Thyroid gland (tissue), 4 donors: ENCODE results near the gene BCAS3. TPM values are rescaled to one million over a fixed set of nuclear protein-coding genes. Genes with fewer than 3 reads are reported as not detected.

ENCODE experiments used
- DNase-seq, 2 donors: peaks; one replicate each; pipeline ENCODE4 v3.0.0-alpha.2; 2019
- H3K27ac ChIP-seq, 3 donors: fragments of 200-600 bp; sonication (generic); 1 replicate in 2 of 3; 2 replicates in 1 of 3; pipeline ENCODE4 v1.5.1; 2016 to 2019; ENCODE audit warnings: mild to moderate bottlenecking in 1 of 3, moderate library complexity in 1 of 3
- H3K27me3 ChIP-seq: fragments of 200-600 bp; sonication (generic); one replicate; pipeline ENCODE4 v1.5.1; 2019
- H3K36me3 ChIP-seq, 2 donors: fragments of 200-600 bp; sonication (generic); one replicate each; pipeline ENCODE4 v1.5.1; 2016 to 2019
- H3K4me1 ChIP-seq, 2 donors: fragments of 200-600 bp; sonication (generic); one replicate each; pipeline ENCODE4 v1.5.1; 2017 to 2019
- H3K4me3 ChIP-seq, 3 donors: fragments of 200-600 bp; sonication (generic); replicated peaks in 1 of 3; 1 replicate in 2 of 3; 2 replicates in 1 of 3; pipeline ENCODE4 v1.5.1; 2016; ENCODE audit warnings: mild to moderate bottlenecking in 1 of 3
- H3K9me3 ChIP-seq: fragments of 200-600 bp; sonication (generic); one replicate; pipeline ENCODE4 v1.5.1; 2017
- CTCF ChIP-seq, 6 experiments: fragments of 200-600 bp in 3 of 6; fragments of 450-650 bp in 3 of 6; sonication (generic) in 3 of 6; IDR thresholded peaks; one replicate each; pipeline ENCODE4 v1.5.1; 2016 to 2019; ENCODE audit warnings: antibody characterized with exemption in 6 of 6, mild to moderate bottlenecking in 2 of 6, inconsistent platforms in 1 of 6, moderate library complexity in 1 of 6
- POLR2A ChIP-seq, 2 donors: fragments of 450-650 bp; IDR thresholded peaks; one replicate each; pipeline ENCODE4 v1.6.1; 2017; ENCODE audit warnings: antibody characterized with exemption in 2 of 2, mild to moderate bottlenecking in 2 of 2, moderate library complexity in 1 of 2
- WGBS, 2 donors: methylation state at CpG; one replicate each; pipeline ENCODE4 v1.1.5; 2017; 5-methylcytosine and 5-hydroxymethylcytosine counted together
- intact Hi-C: fragments of 100-400 bp; cut with DNase I; formaldehyde crosslinking; loops from one replicate; pipeline ENCODE4 v1.15.1; 2023
- total RNA-seq, 4 donors: library from RNA; depleted of rRNA; stranded (reverse); fragments of >200 nt; gene quantifications; one replicate each; pipeline ENCODE4 v1.2.3, GENCODE V29; 2016

BCAS3 gene
- total RNA-seq, 4 donors from 2014 or later = 41.8 to 78.7 (median 51.6) TPM

GRCh38 chr17:61149862-61150362 is 472.3 kb downstream of the BCAS3 start:
- no peaks in the 10 kb centered on the region for H3K27me3 ChIP-seq
- no peak overlapping the region for H3K4me3 ChIP-seq
- intact Hi-C loops = no loop called here
- H3K9me3 ChIP-seq = no peaks in the 10 kb centered on the region
- H3K27ac ChIP-seq = no peak overlapping the region
- TF ChIP-seq CTCF (IDR thresholded peaks at IDR 0.05) = no peak
- no peak for TF ChIP-seq POLR2A (IDR thresholded peaks at IDR 0.05)
- no peaks in the 10 kb centered on the region for H3K36me3 ChIP-seq
- peaks cover 10 to 28% of the 10 kb centered on the region in 2 donors for H3K4me1 ChIP-seq
- DNase-seq = no peak
- WGBS, 2 donors = 82 to 92% methylated on average over 2 of the region's 2 CpGs

- no peak for DNase-seq
- 95 to 96% methylated on average over 3 of the region's 3 CpGs for WGBS, 2 donors
Observed at GRCh38 chr17:61150686-61151299, 473.1 kb downstream of the BCAS3 start.

GRCh38 chr17:61152898-61153297 is 475.2 kb downstream of the BCAS3 start:
- intact Hi-C loops = no loop called here
- peaks cover 0 to 12% of the 10 kb centered on the region in 2 donors for H3K4me1 ChIP-seq
- no peaks in the 10 kb centered on the region for H3K27me3 ChIP-seq
- WGBS, 2 donors = 97 to 100% methylated on average over 1 of the region's 1 CpG
- TF ChIP-seq CTCF (IDR thresholded peaks at IDR 0.05) (no peak), POLR2A (IDR thresholded peaks at IDR 0.05) (no peak)
- H3K4me3 ChIP-seq = no peak overlapping the region
- no peaks in the 10 kb centered on the region for H3K36me3 ChIP-seq
- DNase-seq = no peak
- H3K27ac ChIP-seq = no peak overlapping the region
- H3K9me3 ChIP-seq = no peaks in the 10 kb centered on the region

More at GRCh38 chr17:61150686-61151299, 473.1 kb downstream of the BCAS3 start:
- intact Hi-C loops = no loop called here
- no peaks in the 10 kb centered on the region for H3K27me3 ChIP-seq
- no peak overlapping the region for H3K4me3 ChIP-seq
- H3K27ac ChIP-seq = no peak overlapping the region
- no peaks in the 10 kb centered on the region for H3K9me3 ChIP-seq
- H3K4me1 ChIP-seq = peaks cover 1 to 19% of the 10 kb centered on the region in 2 donors
- no peak for TF ChIP-seq CTCF (IDR thresholded peaks at IDR 0.05)
- TF ChIP-seq POLR2A (IDR thresholded peaks at IDR 0.05) = no peak
- H3K36me3 ChIP-seq = no peaks in the 10 kb centered on the region

- H3K27ac ChIP-seq = no peak overlapping the region
- 95 to 97% methylated on average over 4 of the region's 4 CpGs for WGBS, 2 donors
- H3K27me3 ChIP-seq = no peaks in the 10 kb centered on the region
- no peaks in the 10 kb centered on the region for H3K36me3 ChIP-seq
- intact Hi-C loops = no loop called here
- no peak overlapping the region for H3K4me3 ChIP-seq
- H3K9me3 ChIP-seq = no peaks in the 10 kb centered on the region
- no peaks in the 10 kb centered on the region for H3K4me1 ChIP-seq
- TF ChIP-seq POLR2A (IDR thresholded peaks at IDR 0.05) = no peak
- no peak for TF ChIP-seq CTCF (IDR thresholded peaks at IDR 0.05)
- no peak for DNase-seq
Observed at GRCh38 chr17:61155590-61156237, 478.1 kb downstream of the BCAS3 start.

GRCh38 chr17:61157246-61157886 is 479.7 kb downstream of the BCAS3 start:
- Histone ChIP-seq H3K9me3 (no peaks in the 10 kb centered on the region), H3K27me3 (no peaks in the 10 kb centered on the region), H3K4me3 (no peak overlapping the region), H3K36me3 (no peaks in the 10 kb centered on the region), H3K4me1 (no peaks in the 10 kb centered on the region), H3K27ac (no peak overlapping the region)
- intact Hi-C loops = no loop called here
- no peak for DNase-seq
- TF ChIP-seq POLR2A (IDR thresholded peaks at IDR 0.05) = no peak
- no peak for TF ChIP-seq CTCF (IDR thresholded peaks at IDR 0.05)
- WGBS, 2 donors = 76 to 77% methylated on average over 7 of the region's 7 CpGs
